GM12801 (cell line): Measurements from ENCODE around the gene RBBP4.

Source experiments
- CTCF ChIP-seq: IDR thresholded peaks from one replicate; pipeline ENCODE4 v1.5.1; 2011; ENCODE audit warnings: control low read depth; ENCODE audit not compliant: insufficient read length; ENCODE audit errors: extremely low read depth

RBBP4 gene

DNA sequence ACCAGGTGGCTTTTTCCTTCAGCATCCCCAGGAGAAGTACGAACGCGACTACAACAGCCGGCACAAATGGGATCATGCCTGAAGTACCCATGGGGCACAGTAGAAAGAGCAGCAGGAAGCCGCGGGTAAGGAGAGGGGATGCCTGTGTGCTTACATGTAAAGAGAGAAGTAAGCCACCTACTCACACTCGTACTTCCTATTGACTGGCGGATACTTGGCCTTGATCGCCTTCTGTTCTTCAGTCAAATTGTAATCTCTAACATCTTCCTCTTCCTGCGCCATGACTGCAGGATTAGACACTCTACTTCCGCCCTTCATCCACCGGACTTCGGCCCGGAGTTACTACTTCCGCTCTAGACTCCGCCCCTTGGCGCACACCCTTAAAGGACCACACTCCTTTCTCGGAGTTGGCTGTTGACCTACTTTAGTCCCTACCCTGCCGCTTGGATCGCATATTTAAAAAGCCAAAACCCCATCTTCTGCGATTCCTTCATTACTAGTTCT is 708 bp upstream of the RBBP4 start, which contains the start of gene ZBTB8OS:
ZBTB8OS (minus strand) TSS at position 303 of the 504 bp plus-strand sequence; CDS start at position 282, 21 bp downstream.
- TF ChIP-seq CTCF = no peak

DNA sequence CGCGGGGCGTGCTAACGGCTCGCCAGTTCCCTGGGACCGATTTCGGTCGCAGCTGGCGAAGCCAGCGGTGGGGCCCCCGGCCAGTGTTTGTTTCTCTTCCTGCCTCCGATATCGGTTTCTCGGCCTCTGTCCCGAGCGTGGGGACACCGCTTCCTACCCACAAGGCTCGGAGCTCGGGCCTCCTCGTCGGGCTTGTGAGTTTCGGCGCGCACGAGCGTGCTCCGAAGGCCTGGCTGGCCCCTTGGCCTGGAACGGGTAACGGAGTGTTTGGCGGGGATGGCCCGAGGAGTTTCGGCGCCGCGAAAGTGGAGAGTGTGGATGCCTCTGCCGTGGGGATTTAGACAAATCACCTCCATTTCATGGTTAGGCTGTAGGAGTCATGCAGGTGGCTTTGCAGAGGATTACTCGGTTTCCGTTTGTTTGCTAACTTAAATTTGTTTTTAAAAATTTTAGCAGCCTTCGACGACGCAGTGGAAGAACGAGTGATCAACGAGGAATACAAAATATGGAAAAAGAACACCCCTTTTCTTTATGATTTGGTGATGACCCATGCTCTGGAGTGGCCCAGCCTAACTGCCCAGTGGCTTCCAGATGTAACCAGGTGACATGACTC is 559 bp downstream of the RBBP4 start:
- TF ChIP-seq CTCF = no peak

DNA sequence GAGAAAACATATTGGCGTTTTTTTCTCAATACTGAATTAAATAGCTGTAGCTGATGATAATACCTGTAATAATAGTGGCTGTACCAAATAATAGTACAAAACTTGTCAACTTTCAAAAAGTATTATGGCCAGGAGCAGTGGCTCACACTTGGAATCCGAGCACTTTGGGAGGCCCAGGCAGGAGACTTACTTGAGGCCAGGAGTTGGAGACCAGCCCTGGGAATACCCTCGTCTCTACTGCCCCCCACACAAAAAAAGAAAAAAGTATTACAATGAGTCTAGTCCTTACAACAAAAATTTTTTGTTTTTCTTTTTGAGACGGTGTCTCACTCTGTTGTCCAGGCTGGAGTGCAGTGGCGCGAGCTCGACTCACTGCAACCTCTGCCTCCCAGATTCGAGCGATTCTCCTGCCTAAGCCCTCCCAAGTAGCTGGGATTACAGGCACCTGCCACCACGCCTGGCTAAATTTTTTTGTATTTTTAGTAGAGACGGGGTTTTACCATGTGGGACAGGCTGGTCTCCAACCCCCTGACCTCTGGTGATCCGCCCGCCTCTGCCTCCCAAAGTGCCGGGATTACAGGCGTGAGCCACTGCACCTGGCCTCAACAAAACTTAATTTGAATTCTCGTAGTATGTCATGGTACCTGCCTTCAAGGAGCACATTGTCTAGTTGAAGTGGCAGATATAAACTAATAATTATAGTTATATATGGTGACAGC is 1.4 kb downstream of the RBBP4 start:
- TF ChIP-seq CTCF = no peak

DNA sequence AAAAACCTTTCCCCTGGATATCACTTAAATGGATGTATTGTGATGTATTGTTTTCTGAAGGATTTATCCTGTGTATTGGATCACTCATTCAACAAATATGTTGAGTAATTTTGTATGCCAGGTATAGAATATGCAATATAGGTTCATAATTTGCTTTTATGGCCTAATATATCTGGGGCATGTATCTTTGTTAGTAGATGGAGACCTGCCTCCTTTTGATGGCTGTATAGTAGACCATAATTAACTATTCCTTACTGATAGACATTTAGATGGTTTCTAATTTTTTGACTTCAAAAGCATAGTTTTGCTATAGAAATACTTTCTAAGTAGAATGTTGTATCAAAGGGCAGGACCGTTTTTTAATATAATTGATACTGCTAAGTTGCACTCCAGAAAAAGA is 8.6 kb downstream of the RBBP4 start:
- TF ChIP-seq CTCF = no peak

- TF ChIP-seq CTCF = no peak
Observed at GRCh38 chr1:32665915-32666314, 14.9 kb downstream of the RBBP4 start.

DNA sequence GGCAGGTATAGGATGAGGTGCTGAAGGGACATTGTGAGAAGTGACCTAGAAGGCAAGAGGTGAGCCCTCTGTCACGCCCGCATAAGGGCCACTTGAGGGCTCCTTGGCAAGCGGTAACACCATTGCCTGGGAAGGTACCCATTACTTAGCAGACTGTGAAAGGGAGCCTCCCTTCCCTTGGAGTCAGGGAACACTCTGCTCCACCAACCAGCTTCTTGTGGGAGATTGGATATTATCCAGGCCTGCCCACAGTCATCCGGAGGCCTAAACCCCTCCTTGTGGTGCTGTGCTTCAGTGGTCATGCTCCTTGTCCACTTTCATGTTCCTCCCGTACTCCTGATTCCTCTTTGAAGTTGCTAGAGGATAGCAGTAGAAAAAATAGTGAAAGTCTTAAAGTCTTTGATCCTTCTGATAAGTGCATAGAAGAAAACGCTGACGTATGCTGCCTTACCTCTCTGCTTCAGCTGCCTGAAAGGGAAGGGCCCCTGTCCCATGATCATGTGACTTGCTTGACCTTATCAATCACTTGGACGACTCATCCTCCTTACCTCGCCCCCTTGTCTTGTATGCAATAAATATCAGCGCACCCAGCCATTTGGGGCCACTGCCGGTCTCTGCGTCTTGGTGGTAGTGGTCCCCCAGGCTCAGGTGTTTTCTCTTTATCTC is 16.0 kb downstream of the RBBP4 start:
- TF ChIP-seq CTCF = no peak

DNA sequence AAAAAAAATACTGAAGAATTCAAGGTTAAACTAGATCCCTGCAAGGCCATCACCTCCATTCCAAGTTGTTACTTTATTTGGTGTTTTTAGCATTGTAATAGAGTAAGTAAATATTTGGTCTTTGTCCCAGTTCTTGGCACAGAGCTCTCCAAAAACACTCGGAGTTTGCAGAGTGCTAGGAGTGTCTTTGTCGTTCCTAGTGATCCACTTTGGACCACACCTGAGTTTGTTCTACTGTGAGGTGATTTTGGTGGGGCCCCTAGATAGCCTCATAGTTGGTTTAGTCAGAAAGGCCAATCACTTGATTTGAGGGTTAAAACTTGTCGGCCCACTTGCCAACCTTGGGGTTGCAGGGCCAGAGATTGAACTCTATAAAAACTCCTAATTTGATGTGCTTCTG is 25.9 kb downstream of the RBBP4 start:
- TF ChIP-seq CTCF = no peak
